Mammary epithelial cell (primary cell): ENCODE measurements around the gene MAPK8.

Experiments used
- CTCF ChIP-seq, 2 donors: IDR thresholded peaks in 1 of 2; conservative IDR thresholded peaks in 1 of 2; 2 replicates each; pipeline ENCODE4 v1.5.1; 2011 to 2012; ENCODE audit warnings: inconsistent platforms in 2 of 2, low read length in 2 of 2, mild to moderate bottlenecking in 2 of 2, control low read depth in 1 of 2, low read depth in 1 of 2; ENCODE audit not compliant: insufficient read depth in 1 of 2; ENCODE audit errors: extremely low read depth in 1 of 2
- EZH2 ChIP-seq: IDR thresholded peaks from 2 replicates; pipeline ENCODE4 v1.6.1; 2012; ENCODE audit warnings: low read length, inconsistent platforms, borderline replicate concordance

- TF ChIP-seq CTCF (conservative IDR thresholded peaks at IDR 0.05 in 1 of 2, IDR thresholded peaks at IDR 0.05 in 1 of 2; ENCODE audit: extremely low read depth in 1 of 2, insufficient read depth in 1 of 2, low read depth in 1 of 2, low read length in 2 of 2) (no peak), EZH2 (no peak)
Observed at GRCh38 chr10:48446785-48447184, 140.3 kb downstream of the MAPK8 start.
